ENCODE measurements around the gene PDE6A.
A peak's percentile ranks its signal among the peaks of the same experiment; 100 is the strongest.
"Not testable (repeated sequence)": the region's sequence is repeated elsewhere in the genome, so short reads cannot be mapped to it uniquely, and the experiment has no call there.

Gene PDE6A

GRCh38 chr5:149863830-149864229 lies 80.8 kb downstream of the PDE6A start:
- in situ Hi-C loops (cut with MboI; ENCODE audit: low sequenced_read_pairs, unreplicated experiment): no loop called here
- no peak for TF ChIP-seq CTCF (IDR thresholded peaks at IDR 0.05; ENCODE audit: borderline replicate concordance, control extremely low read depth, extremely low read depth, insufficient read depth, missing control alignments)
- DNase-seq (ENCODE audit: low spot score): no peak

GRCh38 chr5:149863176-149863575 lies 81.4 kb downstream of the PDE6A start:
- in situ Hi-C loops (cut with MboI; ENCODE audit: low sequenced_read_pairs, unreplicated experiment): no loop called here
- no peak for TF ChIP-seq CTCF (IDR thresholded peaks at IDR 0.05; ENCODE audit: borderline replicate concordance, control extremely low read depth, extremely low read depth, insufficient read depth, missing control alignments)
- no peak for DNase-seq (ENCODE audit: low spot score)

- peak; percentile 70 for DNase-seq (ENCODE audit: low spot score)
- in situ Hi-C loops (cut with MboI; ENCODE audit: low sequenced_read_pairs, unreplicated experiment): no loop called here
- TF ChIP-seq CTCF (IDR thresholded peaks at IDR 0.05; ENCODE audit: borderline replicate concordance, control extremely low read depth, extremely low read depth, insufficient read depth, missing control alignments): no peak
Measured at GRCh38 chr5:149860801-149861322, 83.7 kb downstream of the PDE6A start.

GRCh38 chr5:149859746-149860145 lies 84.8 kb downstream of the PDE6A start:
- TF ChIP-seq CTCF (IDR thresholded peaks at IDR 0.05; ENCODE audit: borderline replicate concordance, control extremely low read depth, extremely low read depth, insufficient read depth, missing control alignments): no peak
- in situ Hi-C loops (cut with MboI; ENCODE audit: low sequenced_read_pairs, unreplicated experiment): loop anchor here (10.0 kb wide), 1 partner anchor 115 kb away; no protein-coding TSS in a partner anchor
- no peak for DNase-seq (ENCODE audit: low spot score)

GRCh38 chr5:149858481-149858880 lies 86.1 kb downstream of the PDE6A start:
- not testable (repeated sequence) for DNase-seq (ENCODE audit: low spot score)
- in situ Hi-C loops (cut with MboI; ENCODE audit: low sequenced_read_pairs, unreplicated experiment): loop anchor here (10.0 kb wide), 1 partner anchor 116 kb away; no protein-coding TSS in a partner anchor

- TF ChIP-seq CTCF (IDR thresholded peaks at IDR 0.05; ENCODE audit: borderline replicate concordance, control extremely low read depth, extremely low read depth, insufficient read depth, missing control alignments): no peak
- no peak for DNase-seq (ENCODE audit: low spot score)
- in situ Hi-C loops (cut with MboI; ENCODE audit: low sequenced_read_pairs, unreplicated experiment): loop anchor here (10.0 kb wide), 1 partner anchor 117 kb away; no protein-coding TSS in a partner anchor
Measured at GRCh38 chr5:149857499-149857898, 87.1 kb downstream of the PDE6A start.

GRCh38 chr5:149855366-149855765 lies 89.2 kb downstream of the PDE6A start:
- in situ Hi-C loops (cut with MboI; ENCODE audit: low sequenced_read_pairs, unreplicated experiment): loop anchor here (10.0 kb wide), 1 partner anchor 119 kb away; no protein-coding TSS in a partner anchor
- DNase-seq (ENCODE audit: low spot score): no peak
- TF ChIP-seq CTCF (IDR thresholded peaks at IDR 0.05; ENCODE audit: borderline replicate concordance, control extremely low read depth, extremely low read depth, insufficient read depth, missing control alignments): no peak

Measured in GM13976 (cell line).